GM12878 (cell line): ENCODE measurements around the gene SLIT1. TPM values are rescaled to one million over a fixed set of nuclear protein-coding genes. Genes with fewer than 3 reads are reported as not detected.

ENCODE experiments used
- ATAC-seq: fragments of 200-7000 bp; cut with Tn5 transposase; 3 replicates; pipeline ENCODE4 v1.9.1; 2020; ENCODE audit warnings: mild to moderate bottlenecking, moderate library complexity
- BruUV-seq: library from RNA; stranded (reverse); fragments of 400-500 nt; replicated peaks from 2 replicates; lab custom pipeline; 2021; lab: Mats Ljungman, UMichigan
- CTCF ChIA-PET: fragments of 300-600 bp; sonication (Branson Sonifier 250); formaldehyde crosslinking; extraction: SDS; loops from one replicate; lab custom pipeline; 2021; ENCODE audit warnings: inconsistent platforms; lab: Yijun Ruan, JAX
- POLR2A ChIA-PET: fragments of 350-600 bp; formaldehyde crosslinking; extraction: SDS; loops from one replicate; lab custom pipeline; 2021; ENCODE audit warnings: inconsistent platforms; lab: Charles Lee
- RAD21 ChIA-PET: fragments of 300-600 bp; sonication (Branson Sonifier 250); formaldehyde crosslinking; loops from one replicate; lab custom pipeline; 2023; ENCODE audit warnings: antibody characterized with exemption; ENCODE audit not compliant: unreplicated experiment; lab: Charles Lee
- SMC1A ChIA-PET: fragments of 300-600 bp; sonication (Branson Sonifier 250); formaldehyde crosslinking; loops from one replicate; lab custom pipeline; 2023; ENCODE audit not compliant: unreplicated experiment, uncharacterized antibody; lab: Charles Lee
- DNase-seq: peaks from one replicate; pipeline ENCODE4 v3.0.0-alpha.2; 2011; ENCODE audit warnings: low read depth, low spot score
- FAIRE-seq: peaks from 3 replicates; lab custom pipeline; 2011; peaks lifted over from hg19 to GRCh38; lab: Jason Lieb, UNC
- H2AFZ ChIP-seq: 2 replicates; pipeline ENCODE4 v1.6.0; 2011; ENCODE audit warnings: low read depth, low read length, control low read depth; ENCODE audit not compliant: control insufficient read depth
- H3K27ac ChIP-seq: 2 replicates; pipeline ENCODE4 v1.5.1; 2011; ENCODE audit warnings: control low read depth; ENCODE audit not compliant: control insufficient read depth, insufficient read depth
- H3K27me3 ChIP-seq, 2 experiments: replicated peaks in 1 of 2; 2 replicates each; pipeline versions ENCODE4 v1.6.0 to v1.6.1; 2011; ENCODE audit warnings: low read length in 1 of 2; ENCODE audit not compliant: control insufficient read depth in 2 of 2, insufficient read depth in 2 of 2
- H3K36me3 ChIP-seq, 2 experiments: 2 replicates each; pipeline ENCODE4 v1.5.1; 2011; ENCODE audit warnings: low read length in 1 of 2; ENCODE audit not compliant: control insufficient read depth in 2 of 2, insufficient read depth in 2 of 2
- H3K4me1 ChIP-seq: 2 replicates; pipeline ENCODE4 v1.6.1; 2011; ENCODE audit warnings: mild to moderate bottlenecking, low read length, moderate library complexity, mixed read lengths; ENCODE audit not compliant: control insufficient read depth, insufficient read depth
- H3K4me2 ChIP-seq: 2 replicates; pipeline ENCODE4 v1.6.0; 2011; ENCODE audit warnings: control low read depth; ENCODE audit not compliant: control insufficient read depth, insufficient read depth
- H3K4me3 ChIP-seq: fragments of 200-600 bp; sonication (generic); 2 replicates; pipeline ENCODE4 v1.5.1; 2016
- H3K79me2 ChIP-seq: 2 replicates; pipeline ENCODE4 v1.6.0; 2011; ENCODE audit warnings: low read length; ENCODE audit not compliant: control insufficient read depth, insufficient read depth
- H3K9ac ChIP-seq: 2 replicates; pipeline ENCODE4 v1.8.0; 2011; ENCODE audit warnings: low read length, control low read depth, mixed read lengths; ENCODE audit not compliant: control insufficient read depth, insufficient read depth
- H3K9me3 ChIP-seq: replicated peaks from 3 replicates; pipeline ENCODE4 v1.5.1; 2011; ENCODE audit warnings: mild to moderate bottlenecking, low read length; ENCODE audit not compliant: control insufficient read depth, insufficient read depth
- H4K20me1 ChIP-seq: 2 replicates; pipeline ENCODE4 v1.6.0; 2011; ENCODE audit not compliant: control insufficient read depth, insufficient read depth
- ATF2 ChIP-seq: IDR thresholded peaks from 2 replicates; pipeline ENCODE4 v1.6.1; 2012; ENCODE audit warnings: low read length, inconsistent platforms
- POLR2AphosphoS5 ChIP-seq: IDR thresholded peaks from 2 replicates; pipeline ENCODE4 v1.6.1; 2011; ENCODE audit warnings: mild to moderate bottlenecking, low read length, inconsistent platforms
- RAD21 ChIP-seq: IDR thresholded peaks from 2 replicates; pipeline ENCODE4 v1.6.1; 2011; ENCODE audit warnings: mild to moderate bottlenecking, low read depth, low read length, moderate library complexity; ENCODE audit not compliant: insufficient read depth
- SREBF2 ChIP-seq: IDR thresholded peaks from 2 replicates; pipeline ENCODE4 v1.6.1; 2012; ENCODE audit warnings: mild to moderate bottlenecking, low read length
- SRF ChIP-seq, 2 experiments: IDR thresholded peaks; 2 replicates each; pipeline ENCODE4 v1.6.1; 2011; ENCODE audit warnings: low read depth in 2 of 2, low read length in 2 of 2, mild to moderate bottlenecking in 1 of 2, moderate library complexity in 1 of 2
- SUPT20H ChIP-seq: IDR thresholded peaks from 2 replicates; pipeline ENCODE4 v1.6.1; 2011; ENCODE audit warnings: low read depth, mild to moderate bottlenecking, low read length, moderate library complexity, borderline replicate concordance; ENCODE audit not compliant: control insufficient read depth
- WGBS: methylation state at CpG from one replicate; pipeline ENCODE4 v1.1.6; 2016; ENCODE audit warnings: low lambda C conversion rate; ENCODE audit not compliant: insufficient replicate concordance, insufficient coverage; ENCODE audit errors: missing lambda C conversion rate; 5-methylcytosine and 5-hydroxymethylcytosine counted together
- in situ Hi-C: fragments of 300-500 bp; cut with MboI; formaldehyde crosslinking; loops from 9 replicates; pipeline ENCODE4 v1.14.3; 2018; ENCODE audit warnings: mixed read lengths
- intact Hi-C: fragments of 100-400 bp; cut with micrococcal nuclease; formaldehyde crosslinking; loops from one replicate; pipeline ENCODE4 v1.14.2; 2022; ENCODE audit not compliant: unreplicated experiment
- polyA plus RNA-seq, 11 experiments: library from polyadenylated mRNA; depleted of rRNA in 4 of 11; unstranded in 6 of 11; stranded (reverse) in 5 of 11; fragments of >200 nt; fragmentation: Nextera tagmentation in 4 of 11; fragmentation: Illumina TruSeq in 1 of 11; extraction: Ambion mirVana in 4 of 11; extraction: Trizol in 1 of 11; gene quantifications; 1 replicate in 1 of 11; 2 replicates in 10 of 11; pipeline versions ENCODE4 v1.2.1 to v1.2.3, GENCODE V29; 2011 to 2016; ENCODE audit warnings: inconsistent platforms in 2 of 11, missing spikeins in 2 of 11, low read depth in 1 of 11
- total RNA-seq, 4 experiments: library from RNA; depleted of rRNA in 3 of 4; stranded (reverse); fragments of >200 nt in 3 of 4; fragmentation: Illumina TruSeq in 1 of 4; extraction: Trizol in 1 of 4; gene quantifications; 2 replicates each; pipeline versions ENCODE4 v1.2.1 to v1.2.3, GENCODE V29; 2013 to 2021

The SLIT1 gene
- total and polyA plus RNA-seq, 10 of the 15 experiments (the other 5 are each of a cell fraction or from before 2014, with no cell fraction given): 0.04 to 0.19 (median 0.06) TPM; not detected in 4

DNA sequence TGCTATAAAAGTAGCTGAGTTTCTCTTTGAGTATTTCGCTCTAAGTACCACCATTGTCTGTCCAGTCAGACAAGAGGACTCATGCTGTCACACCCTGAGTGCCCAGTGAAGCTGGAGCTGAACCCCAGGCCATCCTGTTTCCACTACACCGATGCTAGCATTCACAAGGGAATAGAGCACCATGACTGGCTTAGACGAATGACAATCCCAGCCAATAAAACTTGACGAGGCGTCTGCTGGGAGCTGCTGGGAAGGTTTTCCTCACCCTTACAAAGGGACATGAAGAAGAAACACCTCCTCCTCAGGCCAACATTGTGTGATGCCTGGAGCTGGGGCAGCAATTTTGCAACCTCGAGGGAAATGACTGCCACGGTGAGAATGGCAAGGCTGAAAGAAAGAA, 17.5 kb upstream of the SLIT1 start:
- Histone ChIP-seq H3K4me3 (no peak overlapping the region), H3K4me1 (peaks cover 14% of the 10 kb centered on the region), H4K20me1 (no peaks in the 10 kb centered on the region), H3K79me2 (no peaks in the 10 kb centered on the region), H3K9me3 (no peaks in the 10 kb centered on the region), H3K4me2 (no peak overlapping the region), H3K9ac (no peak overlapping the region), H3K27ac (no peak overlapping the region), H2AFZ (no peak overlapping the region), H3K27me3 (no peaks in the 10 kb centered on the region), H3K36me3 (no peaks in the 10 kb centered on the region)
- intact Hi-C loops: no loop called here
- FAIRE-seq (no peak), DNase-seq (no peak), ATAC-seq (no peak)
- in situ Hi-C loops: no loop called here
- no peak for TF ChIP-seq SRF (IDR thresholded peaks at IDR 0.05; ENCODE audit: low read depth in 2 of 2, low read length in 2 of 2)
- no peak for TF ChIP-seq POLR2AphosphoS5
- TF ChIP-seq SUPT20H: no peak
- TF ChIP-seq SREBF2: no peak
- TF ChIP-seq ATF2: no peak
- no peak for TF ChIP-seq RAD21
- 86% methylated on average over 7 of the region's 7 CpGs for WGBS
- CTCF ChIA-PET: interaction anchor here (0.8 to 22.9 kb wide), 8 partner anchors 9 to 833 kb away, joined by 3 to 651 read pairs (median 4); no protein-coding TSS in a partner anchor
- RAD21 ChIA-PET: interaction anchor here (1.6 kb wide), 1 partner anchor 166 kb away, joined by 5 read pairs; no protein-coding TSS in a partner anchor
- POLR2A ChIA-PET: interaction anchor here (0.6 kb wide), 1 partner anchor 349 kb away, joined by 8 read pairs; no protein-coding TSS in a partner anchor
- BruUV-seq: no TSS peak
- SMC1A ChIA-PET: interaction anchor here (0.7 to 1.8 kb wide), 2 partner anchors 15 to 130 kb away, joined by 3 to 10 read pairs; no protein-coding TSS in a partner anchor
